Measurements from ENCODE around the gene PAX7.

DNA sequence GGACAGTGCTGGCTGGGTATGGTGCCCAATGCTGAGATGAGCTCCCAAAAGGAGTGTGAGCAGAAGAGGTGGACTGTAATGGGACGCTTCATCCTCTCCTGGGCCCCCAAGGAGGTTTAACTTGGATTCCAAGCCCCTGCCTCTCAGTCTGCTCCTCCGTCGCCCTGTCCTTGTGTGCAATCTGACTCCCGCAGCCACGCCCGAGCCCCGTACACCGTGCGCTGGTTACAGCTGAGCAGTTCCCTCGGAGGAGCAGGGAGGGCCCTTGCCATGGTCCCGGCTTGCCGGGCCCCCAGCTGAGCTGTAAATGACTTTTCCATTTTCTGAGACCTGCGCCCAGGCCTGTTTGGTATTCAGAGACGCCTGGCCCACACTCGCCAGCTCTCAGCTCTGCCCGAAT, 53.7 kb downstream of the PAX7 start:
- TF ChIP-seq, protein P1, sequence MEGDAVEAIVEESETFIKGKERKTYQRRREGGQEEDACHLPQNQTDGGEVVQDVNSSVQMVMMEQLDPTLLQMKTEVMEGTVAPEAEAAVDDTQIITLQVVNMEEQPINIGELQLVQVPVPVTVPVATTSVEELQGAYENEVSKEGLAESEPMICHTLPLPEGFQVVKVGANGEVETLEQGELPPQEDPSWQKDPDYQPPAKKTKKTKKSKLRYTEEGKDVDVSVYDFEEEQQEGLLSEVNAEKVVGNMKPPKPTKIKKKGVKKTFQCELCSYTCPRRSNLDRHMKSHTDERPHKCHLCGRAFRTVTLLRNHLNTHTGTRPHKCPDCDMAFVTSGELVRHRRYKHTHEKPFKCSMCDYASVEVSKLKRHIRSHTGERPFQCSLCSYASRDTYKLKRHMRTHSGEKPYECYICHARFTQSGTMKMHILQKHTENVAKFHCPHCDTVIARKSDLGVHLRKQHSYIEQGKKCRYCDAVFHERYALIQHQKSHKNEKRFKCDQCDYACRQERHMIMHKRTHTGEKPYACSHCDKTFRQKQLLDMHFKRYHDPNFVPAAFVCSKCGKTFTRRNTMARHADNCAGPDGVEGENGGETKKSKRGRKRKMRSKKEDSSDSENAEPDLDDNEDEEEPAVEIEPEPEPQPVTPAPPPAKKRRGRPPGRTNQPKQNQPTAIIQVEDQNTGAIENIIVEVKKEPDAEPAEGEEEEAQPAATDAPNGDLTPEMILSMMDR (IDR thresholded peaks at IDR 0.05; ENCODE audit: insufficient read depth, low read length) = no peak
- TF ChIP-seq POLR2AphosphoS5 (IDR thresholded peaks at IDR 0.05; ENCODE audit: low read depth) (no peak), SPI1 (IDR thresholded peaks at IDR 0.05; ENCODE audit: borderline replicate concordance, low read depth) (no peak), GABPA (IDR thresholded peaks at IDR 0.05; ENCODE audit: low read depth) (no peak)
- TF ChIP-seq, protein P2, sequence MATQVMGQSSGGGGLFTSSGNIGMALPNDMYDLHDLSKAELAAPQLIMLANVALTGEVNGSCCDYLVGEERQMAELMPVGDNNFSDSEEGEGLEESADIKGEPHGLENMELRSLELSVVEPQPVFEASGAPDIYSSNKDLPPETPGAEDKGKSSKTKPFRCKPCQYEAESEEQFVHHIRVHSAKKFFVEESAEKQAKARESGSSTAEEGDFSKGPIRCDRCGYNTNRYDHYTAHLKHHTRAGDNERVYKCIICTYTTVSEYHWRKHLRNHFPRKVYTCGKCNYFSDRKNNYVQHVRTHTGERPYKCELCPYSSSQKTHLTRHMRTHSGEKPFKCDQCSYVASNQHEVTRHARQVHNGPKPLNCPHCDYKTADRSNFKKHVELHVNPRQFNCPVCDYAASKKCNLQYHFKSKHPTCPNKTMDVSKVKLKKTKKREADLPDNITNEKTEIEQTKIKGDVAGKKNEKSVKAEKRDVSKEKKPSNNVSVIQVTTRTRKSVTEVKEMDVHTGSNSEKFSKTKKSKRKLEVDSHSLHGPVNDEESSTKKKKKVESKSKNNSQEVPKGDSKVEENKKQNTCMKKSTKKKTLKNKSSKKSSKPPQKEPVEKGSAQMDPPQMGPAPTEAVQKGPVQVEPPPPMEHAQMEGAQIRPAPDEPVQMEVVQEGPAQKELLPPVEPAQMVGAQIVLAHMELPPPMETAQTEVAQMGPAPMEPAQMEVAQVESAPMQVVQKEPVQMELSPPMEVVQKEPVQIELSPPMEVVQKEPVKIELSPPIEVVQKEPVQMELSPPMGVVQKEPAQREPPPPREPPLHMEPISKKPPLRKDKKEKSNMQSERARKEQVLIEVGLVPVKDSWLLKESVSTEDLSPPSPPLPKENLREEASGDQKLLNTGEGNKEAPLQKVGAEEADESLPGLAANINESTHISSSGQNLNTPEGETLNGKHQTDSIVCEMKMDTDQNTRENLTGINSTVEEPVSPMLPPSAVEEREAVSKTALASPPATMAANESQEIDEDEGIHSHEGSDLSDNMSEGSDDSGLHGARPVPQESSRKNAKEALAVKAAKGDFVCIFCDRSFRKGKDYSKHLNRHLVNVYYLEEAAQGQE (IDR thresholded peaks at IDR 0.05; ENCODE audit: insufficient replicate concordance, low read depth) = no peak

All from HL-60 (cell line).